Caco-2 (cell line): ENCODE measurements around the gene LRRK1. TPM values are rescaled to one million over a fixed set of nuclear protein-coding genes. Genes with fewer than 3 reads are reported as not detected.

Experiments
- BruUV-seq: library from RNA; stranded (reverse); fragments of 400-500 nt; replicated peaks from 2 replicates; lab custom pipeline; 2021; lab: Mats Ljungman, UMichigan
- CTCF ChIA-PET: fragments of 300-600 bp; sonication (Branson Sonifier 250); formaldehyde crosslinking; loops from one replicate; lab custom pipeline; 2022; ENCODE audit warnings: antibody characterized with exemption; lab: Charles Lee
- POLR2A ChIA-PET: fragments of 300-600 bp; sonication (Branson Sonifier 250); formaldehyde crosslinking; loops from one replicate; lab custom pipeline; 2022; ENCODE audit warnings: antibody characterized with exemption; lab: Charles Lee
- DNase-seq, 2 experiments: peaks; one replicate each; pipeline versions ENCODE4 v3.0.0 to v3.0.0-alpha.2; 2020 to 2022
- H3K27me3 ChIP-seq: replicated peaks from 2 replicates; pipeline ENCODE4 v1.6.0; 2011; ENCODE audit warnings: low read length; ENCODE audit not compliant: control insufficient read depth, insufficient read depth
- H3K36me3 ChIP-seq: 2 replicates; pipeline ENCODE4 v1.5.1; 2011; ENCODE audit warnings: low read length; ENCODE audit not compliant: control insufficient read depth, insufficient read depth
- H3K4me1 ChIP-seq: fragments of 250-450 bp; sonication (Bioruptor Pico); 2 replicates; pipeline ENCODE4 v1.5.1; 2020; ENCODE audit warnings: mild to moderate bottlenecking
- H3K4me3 ChIP-seq: 2 replicates; pipeline ENCODE4 v1.5.1; 2011; ENCODE audit warnings: low read depth, mild to moderate bottlenecking, control low read depth, low read length
- H3K9me3 ChIP-seq: fragments of 250-450 bp; sonication (Bioruptor Pico); 2 replicates; pipeline ENCODE4 v1.5.1; 2020; ENCODE audit warnings: mild to moderate bottlenecking, moderate library complexity
- H3K27ac Mint-ChIP-seq: one replicate; pipeline ENCODE4 v1.8.0; 2022; ENCODE audit warnings: mixed read lengths; ENCODE audit not compliant: unreplicated experiment
- H3K27me3 Mint-ChIP-seq: one replicate; pipeline ENCODE4 v1.8.0; 2022; ENCODE audit warnings: mixed read lengths; ENCODE audit not compliant: insufficient read depth, unreplicated experiment
- H3K36me3 Mint-ChIP-seq: one replicate; pipeline ENCODE4 v1.8.0; 2022; ENCODE audit warnings: mild to moderate bottlenecking, mixed read lengths; ENCODE audit not compliant: insufficient read depth, unreplicated experiment
- H3K4me1 Mint-ChIP-seq: one replicate; pipeline ENCODE4 v1.8.0; 2022; ENCODE audit warnings: low read depth, mixed read lengths; ENCODE audit not compliant: unreplicated experiment
- H3K4me3 Mint-ChIP-seq: one replicate; pipeline ENCODE4 v1.8.0; 2022; ENCODE audit warnings: mild to moderate bottlenecking, moderate library complexity, mixed read lengths; ENCODE audit not compliant: unreplicated experiment
- H3K9me3 Mint-ChIP-seq: one replicate; pipeline ENCODE4 v1.8.0; 2022; ENCODE audit warnings: mixed read lengths; ENCODE audit not compliant: unreplicated experiment
- intact Hi-C: fragments of 100-400 bp; cut with micrococcal nuclease; formaldehyde crosslinking; loops from one replicate; pipeline ENCODE4 v1.10.0; 2022; ENCODE audit not compliant: unreplicated experiment
- total RNA-seq: library from RNA; stranded (reverse); gene quantifications from 2 replicates; pipeline ENCODE4 v1.2.3, GENCODE V29; 2022
- TF ChIP-seq, protein P1 (sequence below), 2 experiments: fragments of 200-600 bp in 1 of 2; IDR thresholded peaks; 1 replicate in 1 of 2; 2 replicates in 1 of 2; pipeline versions ENCODE4 v1.5.1 to v1.8.0; 2011 to 2022; ENCODE audit warnings: antibody characterized with exemption in 1 of 2, control low read depth in 1 of 2, inconsistent platforms in 1 of 2, low read depth in 1 of 2, low read length in 1 of 2, mild to moderate bottlenecking in 1 of 2, moderate library complexity in 1 of 2; ENCODE audit not compliant: insufficient read depth in 1 of 2, severe bottlenecking in 1 of 2, unreplicated experiment in 1 of 2

The LRRK1 gene
- total RNA-seq, 1 experiment from 2014 or later: 12.0 TPM

DNA sequence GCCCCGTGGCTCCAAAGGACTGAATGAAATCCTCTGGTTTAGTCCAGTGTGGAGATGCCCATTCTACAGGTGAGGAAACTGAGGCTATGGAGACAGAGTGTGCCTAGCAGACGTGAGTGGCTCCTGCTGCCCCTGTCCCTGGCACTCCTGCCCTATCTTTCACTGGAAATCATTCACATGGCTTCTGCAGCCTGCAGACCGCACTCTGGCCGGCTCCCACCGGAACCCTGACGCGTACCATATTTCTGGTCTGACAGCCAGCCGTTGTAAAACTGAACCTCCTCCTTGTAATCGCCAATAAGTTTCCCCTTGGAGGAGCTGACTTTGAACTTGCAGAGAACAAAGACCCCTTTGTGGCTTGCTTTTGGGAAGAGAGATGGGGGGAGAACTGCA is 196.2 kb downstream of the LRRK1 start:
- no TSS peak for BruUV-seq
- no peaks in the 10 kb centered on the region for H3K36me3 ChIP-seq
- Mint-ChIP-seq H3K36me3 (no peaks in the 10 kb centered on the region), H3K27me3 (no peaks in the 10 kb centered on the region), H3K4me1 (no peaks in the 10 kb centered on the region), H3K4me3 (no peak overlapping the region), H3K9me3 (no peaks in the 10 kb centered on the region), H3K27ac (no peak overlapping the region)
- H3K27me3 ChIP-seq: no peaks in the 10 kb centered on the region
- CTCF ChIA-PET: no interaction called here
- TF ChIP-seq, protein P1, sequence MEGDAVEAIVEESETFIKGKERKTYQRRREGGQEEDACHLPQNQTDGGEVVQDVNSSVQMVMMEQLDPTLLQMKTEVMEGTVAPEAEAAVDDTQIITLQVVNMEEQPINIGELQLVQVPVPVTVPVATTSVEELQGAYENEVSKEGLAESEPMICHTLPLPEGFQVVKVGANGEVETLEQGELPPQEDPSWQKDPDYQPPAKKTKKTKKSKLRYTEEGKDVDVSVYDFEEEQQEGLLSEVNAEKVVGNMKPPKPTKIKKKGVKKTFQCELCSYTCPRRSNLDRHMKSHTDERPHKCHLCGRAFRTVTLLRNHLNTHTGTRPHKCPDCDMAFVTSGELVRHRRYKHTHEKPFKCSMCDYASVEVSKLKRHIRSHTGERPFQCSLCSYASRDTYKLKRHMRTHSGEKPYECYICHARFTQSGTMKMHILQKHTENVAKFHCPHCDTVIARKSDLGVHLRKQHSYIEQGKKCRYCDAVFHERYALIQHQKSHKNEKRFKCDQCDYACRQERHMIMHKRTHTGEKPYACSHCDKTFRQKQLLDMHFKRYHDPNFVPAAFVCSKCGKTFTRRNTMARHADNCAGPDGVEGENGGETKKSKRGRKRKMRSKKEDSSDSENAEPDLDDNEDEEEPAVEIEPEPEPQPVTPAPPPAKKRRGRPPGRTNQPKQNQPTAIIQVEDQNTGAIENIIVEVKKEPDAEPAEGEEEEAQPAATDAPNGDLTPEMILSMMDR (IDR thresholded peaks at IDR 0.05; ENCODE audit: insufficient read depth in 1 of 2, low read depth in 1 of 2, low read length in 1 of 2, severe bottlenecking in 1 of 2, unreplicated experiment in 1 of 2): no peak
- DNase-seq: no peak
- no peaks in the 10 kb centered on the region for H3K4me1 ChIP-seq
- no peaks in the 10 kb centered on the region for H3K9me3 ChIP-seq
- no peak overlapping the region for H3K4me3 ChIP-seq
- POLR2A ChIA-PET: no interaction called here
- intact Hi-C loops: no loop called here

DNA sequence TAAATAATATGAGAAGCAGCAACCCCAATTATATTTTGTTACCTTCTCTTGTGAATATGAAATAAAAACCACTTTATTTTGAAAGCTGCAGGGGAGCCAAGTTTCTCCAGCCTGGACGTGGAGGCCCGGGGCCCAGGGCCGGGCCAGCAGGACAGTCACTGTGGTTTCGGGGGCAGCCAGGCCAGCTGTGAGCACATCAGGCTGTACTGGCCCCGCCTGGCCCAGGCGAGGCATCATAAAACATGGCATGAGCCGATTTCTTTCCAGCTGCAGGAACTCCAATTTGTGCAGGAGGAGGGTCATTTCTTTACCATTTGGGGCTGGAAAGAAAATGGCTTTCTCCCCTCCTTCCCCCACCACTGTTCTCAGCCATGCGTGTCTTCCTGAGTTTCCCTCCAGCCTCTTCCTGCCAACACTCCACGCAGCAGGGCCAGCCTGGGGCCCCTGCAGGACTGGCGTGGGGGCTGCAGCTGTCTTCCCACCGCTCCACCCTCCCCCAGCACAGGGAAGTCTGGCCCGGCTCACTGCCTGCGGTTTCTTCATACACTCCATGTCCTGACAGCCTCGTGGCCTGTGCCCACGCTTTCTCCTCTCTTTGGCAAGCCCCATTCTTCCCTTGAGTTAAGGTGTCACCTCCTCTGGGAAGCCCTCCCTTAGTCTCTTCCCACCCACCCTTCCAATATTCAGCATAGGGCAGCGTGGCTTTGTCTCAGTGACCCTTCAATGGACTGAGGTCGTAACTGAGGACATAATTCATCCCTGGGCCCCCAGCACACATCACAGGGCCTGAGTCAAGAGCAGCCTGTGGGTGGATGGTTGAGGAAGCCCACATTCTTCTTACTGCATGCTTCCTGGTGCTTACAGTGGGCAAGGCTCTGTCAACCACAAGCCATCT is 196.9 kb downstream of the LRRK1 start:
- TF ChIP-seq, protein P1 (IDR thresholded peaks at IDR 0.05; ENCODE audit: insufficient read depth in 1 of 2, low read depth in 1 of 2, low read length in 1 of 2, severe bottlenecking in 1 of 2, unreplicated experiment in 1 of 2): no peak
- intact Hi-C loops: no loop called here
- Mint-ChIP-seq H3K27me3 (no peaks in the 10 kb centered on the region), H3K4me1 (no peaks in the 10 kb centered on the region), H3K27ac (no peak overlapping the region), H3K9me3 (no peaks in the 10 kb centered on the region), H3K4me3 (no peak overlapping the region), H3K36me3 (no peaks in the 10 kb centered on the region)
- no peak for DNase-seq
- ChIA-PET CTCF (interaction anchor here (0.6 kb wide), 1 partner anchor 551 kb away, joined by 3 read pairs; no protein-coding TSS in a partner anchor), POLR2A (no interaction called here)
- H3K9me3 ChIP-seq: no peaks in the 10 kb centered on the region
- H3K36me3 ChIP-seq: no peaks in the 10 kb centered on the region
- no TSS peak for BruUV-seq
- H3K4me3 ChIP-seq: no peak overlapping the region
- no peaks in the 10 kb centered on the region for H3K4me1 ChIP-seq
- H3K27me3 ChIP-seq: no peaks in the 10 kb centered on the region

DNA sequence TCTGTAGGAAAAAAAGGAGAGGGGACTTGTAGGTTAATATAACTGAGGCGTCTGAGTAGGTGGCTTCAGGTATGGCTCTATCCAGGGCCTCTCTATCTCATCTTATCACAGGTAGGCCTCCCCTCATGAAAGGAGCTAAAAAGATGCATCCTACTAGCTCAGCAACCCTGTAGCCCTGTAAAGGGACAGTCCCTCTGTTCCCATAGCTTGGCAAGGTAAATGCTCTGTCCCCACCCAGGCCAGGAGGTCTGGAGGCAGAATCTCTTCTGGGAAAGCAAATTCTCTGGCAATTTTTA is 197.5 kb downstream of the LRRK1 start:
- H3K27ac Mint-ChIP-seq: no peak overlapping the region
- BruUV-seq: no TSS peak
- H3K9me3 ChIP-seq: no peaks in the 10 kb centered on the region
- TF ChIP-seq, protein P1 (IDR thresholded peaks at IDR 0.05; ENCODE audit: insufficient read depth in 1 of 2, low read depth in 1 of 2, low read length in 1 of 2, severe bottlenecking in 1 of 2, unreplicated experiment in 1 of 2): no peak
- H3K36me3 ChIP-seq: no peaks in the 10 kb centered on the region
- H3K4me1 Mint-ChIP-seq: no peaks in the 10 kb centered on the region
- POLR2A ChIA-PET: no interaction called here
- H3K4me3 Mint-ChIP-seq: no peak overlapping the region
- intact Hi-C loops: no loop called here
- no peaks in the 10 kb centered on the region for H3K27me3 Mint-ChIP-seq
- H3K9me3 Mint-ChIP-seq: no peaks in the 10 kb centered on the region
- H3K27me3 ChIP-seq: no peaks in the 10 kb centered on the region
- H3K4me1 ChIP-seq: no peaks in the 10 kb centered on the region
- no peak for DNase-seq
- H3K4me3 ChIP-seq: no peak overlapping the region
- CTCF ChIA-PET: no interaction called here
- no peaks in the 10 kb centered on the region for H3K36me3 Mint-ChIP-seq
